ENCODE measurements around the gene CKM.

DNA sequence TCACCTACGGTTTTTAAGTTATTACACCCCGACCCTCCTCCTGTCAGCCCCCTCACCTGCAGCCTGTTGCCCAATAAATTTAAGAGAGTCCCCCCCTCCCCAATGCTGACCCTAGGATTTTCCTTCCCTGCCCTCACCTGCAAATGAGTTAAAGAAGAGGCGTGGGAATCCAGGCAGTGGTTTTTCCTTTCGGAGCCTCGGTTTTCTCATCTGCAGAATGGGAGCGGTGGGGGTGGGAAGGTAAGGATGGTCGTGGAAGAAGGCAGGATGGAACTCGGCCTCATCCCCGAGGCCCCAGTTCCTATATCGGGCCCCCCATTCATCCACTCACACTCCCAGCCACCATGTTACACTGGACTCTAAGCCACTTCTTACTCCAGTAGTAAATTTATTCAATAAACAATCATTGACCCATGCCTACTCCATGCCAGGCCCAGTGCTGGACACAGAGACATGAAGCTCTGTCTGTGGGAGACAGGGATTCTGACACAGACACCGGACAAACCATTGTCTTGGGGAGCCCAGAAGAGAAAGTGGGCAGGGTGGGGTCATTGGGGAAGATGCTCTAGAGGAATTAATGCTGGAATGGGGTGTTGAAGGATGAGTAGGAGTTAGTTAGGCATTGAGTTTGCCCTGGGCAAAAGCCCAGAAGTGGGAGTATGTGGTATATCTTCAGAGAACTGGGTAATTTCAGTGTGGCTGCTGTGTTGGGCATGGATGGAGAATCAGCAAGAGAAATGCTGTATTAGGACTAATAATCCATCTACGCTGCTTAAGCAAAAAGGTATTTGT lies 19.2 kb downstream of the CKM start:
- TF ChIP-seq, protein P1, sequence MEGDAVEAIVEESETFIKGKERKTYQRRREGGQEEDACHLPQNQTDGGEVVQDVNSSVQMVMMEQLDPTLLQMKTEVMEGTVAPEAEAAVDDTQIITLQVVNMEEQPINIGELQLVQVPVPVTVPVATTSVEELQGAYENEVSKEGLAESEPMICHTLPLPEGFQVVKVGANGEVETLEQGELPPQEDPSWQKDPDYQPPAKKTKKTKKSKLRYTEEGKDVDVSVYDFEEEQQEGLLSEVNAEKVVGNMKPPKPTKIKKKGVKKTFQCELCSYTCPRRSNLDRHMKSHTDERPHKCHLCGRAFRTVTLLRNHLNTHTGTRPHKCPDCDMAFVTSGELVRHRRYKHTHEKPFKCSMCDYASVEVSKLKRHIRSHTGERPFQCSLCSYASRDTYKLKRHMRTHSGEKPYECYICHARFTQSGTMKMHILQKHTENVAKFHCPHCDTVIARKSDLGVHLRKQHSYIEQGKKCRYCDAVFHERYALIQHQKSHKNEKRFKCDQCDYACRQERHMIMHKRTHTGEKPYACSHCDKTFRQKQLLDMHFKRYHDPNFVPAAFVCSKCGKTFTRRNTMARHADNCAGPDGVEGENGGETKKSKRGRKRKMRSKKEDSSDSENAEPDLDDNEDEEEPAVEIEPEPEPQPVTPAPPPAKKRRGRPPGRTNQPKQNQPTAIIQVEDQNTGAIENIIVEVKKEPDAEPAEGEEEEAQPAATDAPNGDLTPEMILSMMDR (IDR thresholded peaks at IDR 0.05; ENCODE audit: poor library complexity): no peak
- TF ChIP-seq EZH2 (IDR thresholded peaks at IDR 0.05; ENCODE audit: borderline replicate concordance): no peak

Measured in hepatocyte (in vitro differentiated cells).